ENCODE measurements around the gene TRPT1.

Gene TRPT1

DNA sequence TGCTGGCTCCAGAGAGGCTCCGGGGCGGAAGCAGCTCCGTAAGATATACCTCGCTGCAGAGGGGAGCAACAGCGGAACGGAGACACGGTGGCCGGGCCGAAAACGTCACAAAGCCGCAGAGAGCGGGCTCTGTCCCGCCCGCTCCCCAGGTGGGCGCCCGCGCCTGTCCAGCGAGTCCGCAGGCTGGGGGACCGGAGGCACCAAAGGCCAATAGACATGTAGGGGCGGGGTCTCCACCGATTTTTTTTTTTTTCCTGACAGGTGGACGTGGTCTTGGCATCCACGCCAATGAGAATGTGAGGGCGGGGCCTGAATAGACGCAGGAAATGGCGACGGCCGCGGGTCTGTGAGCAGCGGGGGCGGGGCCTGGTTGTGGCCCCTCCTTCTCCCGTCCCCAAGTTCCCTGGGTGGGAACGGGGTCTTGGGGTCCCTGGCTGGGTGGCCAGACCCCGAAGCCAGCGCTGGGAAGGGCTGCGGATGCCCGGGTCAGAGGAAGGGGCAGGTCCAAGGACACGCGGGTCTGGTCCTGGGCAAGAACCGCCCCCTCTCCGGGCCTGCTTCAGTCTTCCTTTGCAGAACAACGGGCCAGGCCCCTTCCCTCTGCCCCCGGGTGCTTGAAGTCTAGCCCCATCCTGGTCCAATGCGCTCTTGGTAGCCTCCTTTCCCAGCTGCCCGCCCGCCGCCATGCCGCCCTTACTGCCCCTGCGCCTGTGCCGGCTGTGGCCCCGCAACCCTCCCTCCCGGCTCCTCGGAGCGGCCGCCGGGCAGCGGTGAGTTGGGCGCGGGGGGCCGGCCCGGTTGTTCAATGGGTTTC, 4.4 kb upstream of the TRPT1 start, which contains the start of gene DNAJC4:
Gene DNAJC4 (plus strand): TSS at position 378 of the 814 bp plus-strand sequence. CDS start 307 bp downstream, at position 685.
- DNase-seq (ENCODE audit: low read depth in 3 of 3): peak; percentile 74 to 90 (median 76)

GRCh38 chr11:64229744-64230170, 3.8 kb upstream of the TRPT1 start:
- no peak for DNase-seq (ENCODE audit: low read depth in 3 of 3)

- no peak for DNase-seq (ENCODE audit: low read depth in 3 of 3)
Observed at GRCh38 chr11:64229090-64229743, 3.2 kb upstream of the TRPT1 start.

DNA sequence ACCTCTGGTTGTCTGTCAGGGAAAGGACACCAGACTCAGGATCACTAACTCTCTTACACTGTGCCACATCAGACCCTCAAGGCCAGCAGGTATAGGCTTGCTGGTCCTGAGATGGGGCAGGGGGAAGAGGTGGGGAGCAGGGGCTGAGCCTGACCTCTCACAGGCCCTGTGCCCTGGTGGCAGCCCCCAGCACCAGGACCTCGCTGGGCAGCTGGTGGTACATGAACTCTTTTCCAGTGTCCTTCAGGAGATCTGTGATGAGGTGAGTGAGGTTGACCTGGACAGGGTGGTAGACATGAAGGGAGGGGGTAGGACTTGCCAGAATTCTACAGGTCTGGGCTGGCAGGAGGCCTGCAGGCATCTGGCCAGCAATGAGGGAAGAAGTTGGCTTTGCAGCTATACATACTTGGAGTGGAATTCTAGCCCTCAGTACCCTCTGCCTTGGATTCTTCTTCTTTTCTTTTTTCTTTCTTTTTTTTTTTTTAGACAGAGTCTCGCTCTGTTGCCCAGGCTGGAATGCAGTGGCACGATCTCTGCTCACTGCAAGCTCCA, 1.5 kb upstream of the TRPT1 start:
- DNase-seq (ENCODE audit: low read depth in 3 of 3): no peak

- DNase-seq (ENCODE audit: low read depth in 3 of 3): peak in 1 of 3 donors; percentile 51
Observed at GRCh38 chr11:64226507-64227051, 593 bp upstream of the TRPT1 start.

- no peak for DNase-seq (ENCODE audit: low read depth in 3 of 3)
Observed at GRCh38 chr11:64224891-64225607, 937 bp downstream of the TRPT1 start.

DNA sequence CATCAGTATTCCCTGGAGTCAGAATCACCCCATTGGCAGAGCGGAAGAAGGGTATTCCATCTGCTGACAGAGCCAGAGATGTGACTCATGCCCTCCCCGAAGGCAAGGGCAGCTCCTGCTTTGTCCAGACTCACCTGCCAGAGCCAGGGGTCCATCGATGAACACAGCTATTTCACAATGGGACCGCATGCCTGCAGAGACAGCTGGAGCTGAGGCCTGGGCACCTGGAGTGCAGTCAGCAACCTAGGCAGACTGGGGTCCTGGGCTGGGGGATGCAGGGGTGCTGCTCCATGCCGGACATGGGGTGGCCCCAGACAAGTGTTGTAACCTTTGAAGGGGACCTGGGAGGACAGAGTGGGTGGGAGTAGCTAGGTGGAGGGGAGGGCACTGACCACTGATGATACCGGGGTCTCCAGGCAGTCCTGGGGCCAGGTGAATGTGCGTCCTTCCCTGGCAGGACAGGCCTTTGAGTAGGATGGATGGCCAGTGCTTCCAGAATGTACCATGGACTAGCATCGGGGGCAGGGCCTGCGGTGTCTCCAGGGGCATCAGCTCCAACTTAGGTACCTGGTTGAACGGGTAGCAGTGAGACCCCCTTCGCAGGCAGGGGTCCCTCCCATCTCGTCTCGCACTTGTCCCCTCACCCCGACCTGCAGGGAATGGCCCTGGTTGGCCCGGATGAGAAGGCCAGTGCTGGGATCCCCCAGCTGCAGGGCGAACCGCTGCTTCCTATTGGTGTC, 1.7 kb downstream of the TRPT1 start:
- no peak for DNase-seq (ENCODE audit: low read depth in 3 of 3)

DNA sequence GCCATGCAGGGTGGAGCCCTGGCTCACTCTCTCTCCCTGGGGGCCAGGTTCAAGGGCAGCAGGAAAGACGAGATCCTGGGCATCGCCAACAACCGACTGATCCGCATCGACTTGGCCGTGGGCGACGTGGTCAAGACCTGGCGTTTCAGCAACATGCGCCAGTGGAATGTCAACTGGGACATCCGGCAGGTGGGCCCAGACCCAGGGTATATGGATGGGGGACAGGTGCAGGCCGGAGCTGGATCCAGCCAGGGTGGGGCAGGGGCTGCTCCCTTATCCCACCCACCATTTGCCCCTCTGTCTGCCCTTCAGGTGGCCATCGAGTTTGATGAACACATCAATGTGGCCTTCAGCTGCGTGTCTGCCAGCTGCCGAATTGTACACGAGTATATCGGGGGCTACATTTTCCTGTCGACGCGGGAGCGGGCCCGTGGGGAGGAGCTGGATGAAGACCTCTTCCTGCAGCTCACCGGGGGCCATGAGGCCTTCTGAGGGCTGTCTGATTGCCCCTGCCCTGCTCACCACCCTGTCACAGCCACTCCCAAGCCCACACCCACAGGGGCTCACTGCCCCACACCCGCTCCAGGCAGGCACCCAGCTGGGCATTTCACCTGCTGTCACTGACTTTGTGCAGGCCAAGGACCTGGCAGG, 2.9 kb downstream of the TRPT1 start:
- no peak for DNase-seq (ENCODE audit: low read depth in 3 of 3)

DNA sequence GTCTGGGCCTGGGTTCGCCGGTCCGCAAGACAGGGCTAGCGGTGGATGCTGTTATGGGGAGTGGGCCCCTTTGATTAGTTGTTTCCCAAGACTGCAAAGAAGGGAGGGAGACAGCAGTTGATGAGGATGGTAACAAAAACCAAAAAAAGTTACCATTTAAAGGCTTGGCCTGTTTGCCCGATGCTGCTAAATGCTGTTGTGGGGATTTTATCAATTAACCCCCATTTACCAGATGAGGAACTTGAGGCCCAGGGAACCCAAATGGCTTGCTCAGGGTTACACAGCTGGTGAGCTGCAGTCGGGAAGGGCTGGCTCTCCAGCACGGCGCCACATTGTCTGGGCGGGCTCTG, 3.4 kb downstream of the TRPT1 start:
- DNase-seq (ENCODE audit: low read depth in 3 of 3): no peak

DNA sequence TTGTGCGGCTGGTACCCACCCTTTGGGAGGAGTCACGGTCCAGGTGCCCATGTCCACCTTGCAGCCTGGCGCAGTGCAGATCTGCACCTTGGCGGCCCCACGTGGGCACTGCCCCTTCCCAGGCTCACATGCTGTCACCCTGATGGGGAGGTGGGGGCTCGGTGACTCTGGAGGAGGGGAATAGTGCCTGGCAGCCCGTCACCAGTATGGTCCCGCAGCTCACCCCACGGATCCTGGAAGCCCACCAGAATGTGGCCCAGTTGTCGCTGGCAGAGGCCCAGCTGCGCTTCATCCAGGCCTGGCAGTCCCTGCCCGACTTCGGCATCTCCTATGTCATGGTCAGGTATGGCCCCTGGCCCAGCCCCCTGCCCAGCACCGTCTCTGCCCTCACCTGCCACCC, 5.2 kb downstream of the TRPT1 start:
- DNase-seq (ENCODE audit: low read depth in 3 of 3): no peak

DNA sequence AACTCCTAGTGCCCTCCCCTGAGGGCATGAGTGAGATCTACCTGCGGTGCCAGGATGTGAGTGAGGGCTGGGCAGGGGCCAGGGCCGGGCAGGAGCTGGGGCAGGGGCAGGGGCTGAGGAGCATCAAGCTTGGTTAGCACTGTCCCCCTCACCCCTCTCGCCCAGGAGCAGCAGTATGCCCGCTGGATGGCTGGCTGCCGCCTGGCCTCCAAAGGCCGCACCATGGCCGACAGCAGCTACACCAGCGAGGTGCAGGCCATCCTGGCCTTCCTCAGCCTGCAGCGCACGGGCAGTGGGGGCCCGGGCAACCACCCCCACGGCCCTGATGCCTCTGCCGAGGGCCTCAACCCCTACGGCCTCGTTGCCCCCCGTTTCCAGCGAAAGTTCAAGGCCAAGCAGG, 5.7 kb downstream of the TRPT1 start:
- DNase-seq (ENCODE audit: low read depth in 3 of 3): no peak

DNA sequence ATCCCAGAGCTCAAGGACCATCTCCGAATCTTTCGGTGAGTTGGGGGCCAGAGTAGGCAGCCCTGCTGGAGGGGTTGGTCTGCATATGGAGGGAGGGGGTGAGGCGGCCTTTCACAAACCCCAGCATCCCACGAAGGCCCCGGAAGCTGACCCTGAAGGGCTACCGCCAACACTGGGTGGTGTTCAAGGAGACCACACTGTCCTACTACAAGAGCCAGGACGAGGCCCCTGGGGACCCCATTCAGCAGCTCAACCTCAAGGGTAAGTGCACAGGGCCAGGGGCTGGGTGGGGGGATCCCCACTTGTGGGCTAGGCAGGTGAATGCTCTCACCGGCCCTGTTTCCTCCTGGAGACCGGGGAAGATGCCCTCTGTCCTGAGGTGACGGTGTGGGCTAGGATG, 6.2 kb downstream of the TRPT1 start:
- DNase-seq (ENCODE audit: low read depth in 3 of 3): no peak

DNA sequence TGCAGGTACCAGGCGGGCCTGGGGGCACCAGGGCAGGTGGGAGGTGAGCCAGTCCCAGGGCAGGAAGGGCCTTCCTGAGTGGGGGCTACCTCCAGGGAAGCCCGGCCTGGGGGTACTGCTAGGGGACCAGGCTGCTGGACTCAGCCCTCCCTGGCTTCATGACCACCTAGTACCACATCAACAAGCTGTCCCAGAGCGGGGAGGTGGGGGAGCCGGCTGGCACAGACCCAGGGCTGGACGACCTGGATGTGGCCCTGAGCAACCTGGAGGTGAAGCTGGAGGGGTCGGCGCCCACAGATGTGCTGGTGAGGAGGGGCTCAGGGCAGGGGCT, 6.7 kb downstream of the TRPT1 start:
- no peak for DNase-seq (ENCODE audit: low read depth in 3 of 3)

DNA sequence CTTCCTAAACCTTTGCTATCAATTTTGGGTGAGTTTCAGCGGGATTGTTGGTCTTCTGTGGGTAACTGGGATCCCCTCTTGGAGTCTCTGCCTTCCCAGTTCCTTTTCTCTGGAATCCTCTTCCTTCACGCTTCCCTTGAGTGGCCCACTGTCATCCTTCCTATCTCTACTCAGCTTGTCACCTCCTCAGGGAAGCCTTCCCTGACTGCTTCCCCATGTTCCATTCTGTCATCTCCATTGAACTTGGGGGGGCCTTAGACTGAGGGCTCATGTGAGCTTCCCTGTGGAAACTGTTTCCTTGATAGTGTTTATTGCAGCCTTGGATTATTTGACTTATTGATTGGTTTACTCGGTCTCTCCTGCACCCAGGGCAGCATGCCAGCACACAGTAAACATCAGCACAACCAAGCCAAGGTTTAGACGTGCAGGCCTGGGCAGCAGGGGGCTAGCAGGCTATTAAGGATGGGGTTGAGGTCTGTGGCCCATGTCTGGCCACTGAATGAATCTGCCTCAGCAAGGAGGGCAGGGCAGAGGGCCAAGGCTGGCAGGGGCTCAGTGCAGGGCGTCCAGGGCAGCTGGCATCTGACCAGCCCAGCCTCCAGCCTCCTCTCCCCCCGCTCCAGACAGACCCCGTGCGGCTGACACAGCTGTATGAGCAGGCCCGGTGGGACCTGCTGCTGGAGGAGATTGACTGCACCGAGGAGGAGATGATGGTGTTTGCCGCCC, 7.2 kb downstream of the TRPT1 start:
- DNase-seq (ENCODE audit: low read depth in 3 of 3): no peak

DNA sequence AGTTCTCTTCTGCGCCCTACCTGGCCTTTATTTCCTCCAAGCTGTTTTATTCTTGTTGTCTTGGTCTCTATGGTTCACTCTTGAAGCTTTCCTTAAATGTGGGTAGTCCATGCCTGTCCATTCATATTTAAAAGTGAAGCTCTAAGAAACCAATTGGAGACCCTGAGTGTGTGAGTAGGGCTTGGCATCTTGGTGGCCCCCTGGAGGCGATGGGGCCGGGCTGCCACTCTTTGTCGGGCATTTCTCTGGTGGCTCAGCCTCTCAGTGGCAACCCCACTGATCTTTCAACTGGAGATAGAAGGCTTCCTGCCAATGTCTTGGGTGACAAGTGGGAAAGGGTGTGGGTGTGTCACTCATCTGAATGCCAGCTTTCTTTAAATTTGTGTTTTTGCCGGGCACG, 9.1 kb downstream of the TRPT1 start:
- DNase-seq (ENCODE audit: low read depth in 3 of 3): no peak

GRCh38 chr11:64211181-64211872, 14.7 kb downstream of the TRPT1 start:
- DNase-seq (ENCODE audit: low read depth in 3 of 3): no peak

DNA sequence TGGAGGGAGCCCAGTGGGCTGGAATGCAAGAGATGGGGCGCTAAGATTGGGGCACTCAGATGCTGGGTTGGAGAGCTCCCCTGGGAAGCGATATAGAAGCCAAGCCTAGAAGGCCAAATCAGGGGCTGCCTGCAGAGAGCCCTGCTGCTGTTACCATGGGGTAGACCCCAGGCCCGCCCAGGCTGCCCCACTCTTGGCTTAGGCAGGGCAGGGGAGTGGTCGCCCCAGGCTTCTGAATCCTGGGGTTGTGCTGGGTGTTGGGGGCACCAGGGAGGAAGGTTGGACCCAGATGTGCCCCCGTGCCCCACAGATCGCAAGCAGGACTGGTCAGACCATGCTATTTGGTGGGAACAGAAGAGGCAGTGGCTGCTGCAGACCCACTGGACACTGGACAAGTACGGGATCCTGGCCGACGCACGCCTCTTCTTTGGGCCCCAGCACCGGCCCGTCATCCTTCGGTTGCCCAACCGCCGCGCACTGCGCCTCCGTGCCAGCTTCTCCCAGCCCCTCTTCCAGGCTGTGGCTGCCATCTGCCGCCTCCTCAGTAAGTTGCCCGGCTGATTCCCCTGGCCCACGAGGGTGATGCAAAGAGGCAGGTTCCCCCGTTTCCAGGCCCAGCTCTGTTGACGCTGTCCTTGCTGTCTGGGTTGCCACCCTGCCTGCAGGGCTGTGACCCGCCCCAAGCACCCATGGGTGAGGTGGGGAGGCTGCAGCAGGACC, 15.5 kb downstream of the TRPT1 start:
- no peak for DNase-seq (ENCODE audit: low read depth in 3 of 3)

- DNase-seq (ENCODE audit: low read depth in 3 of 3): no peak
Observed at GRCh38 chr11:64209563-64209843, 16.5 kb downstream of the TRPT1 start.
